GM12801 (cell line): ENCODE results near the gene PZP.

ENCODE experiments used
- CTCF ChIP-seq: IDR thresholded peaks from one replicate; pipeline ENCODE4 v1.5.1; 2011; ENCODE audit warnings: control low read depth; ENCODE audit not compliant: insufficient read length; ENCODE audit errors: extremely low read depth

The PZP gene

GRCh38 chr12:9244894-9245293, 36.7 kb upstream of the PZP start:
- no peak for TF ChIP-seq CTCF

GRCh38 chr12:9243999-9244649, 35.9 kb upstream of the PZP start:
- TF ChIP-seq CTCF, result no peak

- no peak for TF ChIP-seq CTCF
These were observed 33.1 kb upstream of the PZP start for GRCh38 chr12:9241301-9241700.

GRCh38 chr12:9240776-9241175, 32.6 kb upstream of the PZP start:
- no peak for TF ChIP-seq CTCF

- TF ChIP-seq CTCF, result no peak
These were observed 29.1 kb upstream of the PZP start for GRCh38 chr12:9237286-9237685.

GRCh38 chr12:9235519-9235918, 27.3 kb upstream of the PZP start:
- TF ChIP-seq CTCF, result no peak

- no peak for TF ChIP-seq CTCF
These were observed 19.8 kb upstream of the PZP start for GRCh38 chr12:9227950-9228349.
